DMS 273 (cell line): ENCODE results near the gene SLC24A2.
A peak's percentile ranks its signal among the peaks of the same experiment; 100 is the strongest.

ENCODE experiments used
- DNase-seq: peaks from one replicate; lab custom pipeline; 2025; ENCODE audit not compliant: unreplicated experiment; lab: John Stamatoyannopoulos, UW

SLC24A2 gene

GRCh38 chr9:19759066-19759465 lies 29.8 kb downstream of the SLC24A2 start:
- peak; percentile 61 for DNase-seq

- DNase-seq: no peak
Observed at GRCh38 chr9:19757745-19758144, 31.1 kb downstream of the SLC24A2 start.

GRCh38 chr9:19754921-19755320 lies 33.9 kb downstream of the SLC24A2 start:
- no peak for DNase-seq

- DNase-seq: peak; percentile 61
Observed at GRCh38 chr9:19748278-19749126, 40.3 kb downstream of the SLC24A2 start.

GRCh38 chr9:19746223-19746622 lies 42.6 kb downstream of the SLC24A2 start:
- DNase-seq: no peak

- DNase-seq: no peak
Observed at GRCh38 chr9:19741178-19741577, 47.7 kb downstream of the SLC24A2 start.
